Cortex of kidney (tissue), 1 donor: ENCODE measurements around the gene ACSM2B.
"Not testable (repeated sequence)": the region's sequence is repeated elsewhere in the genome, so short reads cannot be mapped to it uniquely, and the experiment has no call there.

Experiments
- DNase-seq: peaks from one replicate; lab custom pipeline; 2025; lab: John Stamatoyannopoulos, UW

ACSM2B gene

GRCh38 chr16:20576145-20576544 is at the start of gene ACSM2B:
ACSM2B (minus strand) TSS chr16:20576367; CDS start chr16:20564845, 11,522 bp downstream.
- DNase-seq = not testable (repeated sequence)

GRCh38 chr16:20624882-20625807 is 49.0 kb upstream of the ACSM2B start:
- no peak for DNase-seq

- DNase-seq = no peak
Measured at GRCh38 chr16:20624205-20624604, 48.0 kb upstream of the ACSM2B start.

GRCh38 chr16:20622498-20622870 is 46.3 kb upstream of the ACSM2B start:
- no peak for DNase-seq

- DNase-seq = no peak
Measured at GRCh38 chr16:20621406-20621805, 45.2 kb upstream of the ACSM2B start.

GRCh38 chr16:20620770-20621169 is 44.6 kb upstream of the ACSM2B start:
- DNase-seq = no peak

GRCh38 chr16:20620003-20620402 is 43.8 kb upstream of the ACSM2B start:
- DNase-seq = no peak

- DNase-seq = no peak
Measured at GRCh38 chr16:20617271-20617670, 41.1 kb upstream of the ACSM2B start.

GRCh38 chr16:20614186-20615141 is 38.3 kb upstream of the ACSM2B start:
- DNase-seq = no peak

GRCh38 chr16:20613481-20614185 is 37.5 kb upstream of the ACSM2B start:
- DNase-seq = no peak

GRCh38 chr16:20612551-20613480 is 36.6 kb upstream of the ACSM2B start:
- no peak for DNase-seq

GRCh38 chr16:20611975-20612481 is 35.9 kb upstream of the ACSM2B start:
- no peak for DNase-seq

GRCh38 chr16:20611350-20611902 is 35.3 kb upstream of the ACSM2B start:
- no peak for DNase-seq

GRCh38 chr16:20610892-20611349 is 34.8 kb upstream of the ACSM2B start:
- no peak for DNase-seq

GRCh38 chr16:20610211-20610891 is 34.2 kb upstream of the ACSM2B start:
- DNase-seq = no peak

- not testable (repeated sequence) for DNase-seq
Measured at GRCh38 chr16:20602205-20602604, 26.0 kb upstream of the ACSM2B start.

- DNase-seq = not testable (repeated sequence)
Measured at GRCh38 chr16:20599475-20599874, 23.3 kb upstream of the ACSM2B start.

- DNase-seq = no peak
Measured at GRCh38 chr16:20598832-20599469, 22.8 kb upstream of the ACSM2B start.

- not testable (repeated sequence) for DNase-seq
Measured at GRCh38 chr16:20595694-20596093, 19.5 kb upstream of the ACSM2B start.
